HepG2 (cell line): ENCODE results near the gene GJC1. TPM values are rescaled to one million over a fixed set of nuclear protein-coding genes. Genes with fewer than 3 reads are reported as not detected.

Source experiments
- BRD4 ChIP-seq: sonication (generic); formaldehyde crosslinking; IDR thresholded peaks from 2 replicates; pipeline ENCODE4 v1.4.0; 2020; ENCODE audit warnings: missing genetic modification reagents
- GABPA ChIP-seq, 2 experiments: IDR thresholded peaks; 2 replicates each; pipeline ENCODE4 v1.6.1; 2011 to 2016; ENCODE audit warnings: low read depth in 2 of 2, low read length in 1 of 2, missing biosample characterization in 1 of 2, missing genetic modification characterization in 1 of 2
- HOXA3 ChIP-seq: sonication (generic); formaldehyde crosslinking; IDR thresholded peaks from 2 replicates; pipeline ENCODE4 v1.5.0; 2020; ENCODE audit warnings: missing genetic modification reagents
- IRF2 ChIP-seq: IDR thresholded peaks from 2 replicates; pipeline ENCODE4 v1.6.1; 2018; ENCODE audit warnings: missing genetic modification reagents, missing compliant biosample characterization
- MBD4 ChIP-seq: IDR thresholded peaks from 2 replicates; pipeline ENCODE4 v1.6.1; 2012; ENCODE audit warnings: low read length, inconsistent platforms, borderline replicate concordance
- NR2F2 ChIP-seq: IDR thresholded peaks from 2 replicates; pipeline ENCODE4 v1.6.1; 2012; ENCODE audit warnings: low read depth, inconsistent platforms, borderline replicate concordance
- SOX6 ChIP-seq, 2 experiments: fragments of 450-650 bp in 1 of 2; sonication (generic) in 1 of 2; formaldehyde crosslinking in 1 of 2; IDR thresholded peaks; 2 replicates each; pipeline versions ENCODE4 v1.4.0 to v1.6.1; 2017 to 2020; ENCODE audit warnings: antibody characterized with exemption in 1 of 2, mild to moderate bottlenecking in 1 of 2, missing genetic modification reagents in 1 of 2
- YEATS4 ChIP-seq: sonication (generic); formaldehyde crosslinking; IDR thresholded peaks from 2 replicates; pipeline ENCODE4 v1.4.0; 2020; ENCODE audit warnings: missing genetic modification reagents, borderline replicate concordance
- ZNF331 ChIP-seq: sonication (generic); formaldehyde crosslinking; IDR thresholded peaks from 2 replicates; pipeline ENCODE4 v1.4.0; 2020; ENCODE audit warnings: missing genetic modification reagents
- ZNF468 ChIP-seq: sonication (generic); formaldehyde crosslinking; IDR thresholded peaks from 2 replicates; pipeline ENCODE4 v1.8.0; 2022; ENCODE audit warnings: mild to moderate bottlenecking, moderate library complexity, missing genetic modification reagents
- ZNF501 ChIP-seq: sonication (generic); formaldehyde crosslinking; IDR thresholded peaks from 2 replicates; pipeline ENCODE4 v1.5.1; 2020; ENCODE audit warnings: mild to moderate bottlenecking, moderate library complexity, missing genetic modification reagents
- ZNF557 ChIP-seq: sonication (generic); formaldehyde crosslinking; IDR thresholded peaks from 2 replicates; pipeline ENCODE4 v1.4.0; 2020; ENCODE audit warnings: missing genetic modification reagents
- ZNF605 ChIP-seq: sonication (generic); formaldehyde crosslinking; IDR thresholded peaks from 2 replicates; pipeline ENCODE4 v1.8.0; 2022; ENCODE audit warnings: mild to moderate bottlenecking, missing genetic modification reagents
- ZNF761 ChIP-seq: sonication (generic); formaldehyde crosslinking; conservative IDR thresholded peaks from 2 replicates; pipeline ENCODE4 v1.4.0; 2020; ENCODE audit warnings: mild to moderate bottlenecking, missing genetic modification reagents
- polyA plus RNA-seq, 8 experiments: library from polyadenylated mRNA; depleted of rRNA in 3 of 8; stranded (reverse) in 7 of 8; unstranded in 1 of 8; fragments of >200 nt; fragmentation: Illumina TruSeq in 4 of 8; extraction: Trizol in 4 of 8; gene quantifications; 2 replicates each; pipeline versions ENCODE4 v1.2.1 to v1.2.3, GENCODE V29; 2011 to 2016; ENCODE audit warnings: low read depth in 4 of 8, missing spikeins in 1 of 8, mixed read lengths in 1 of 8; ENCODE audit not compliant: insufficient read depth in 1 of 8
- total RNA-seq, 5 experiments: library from RNA; depleted of rRNA; stranded (reverse); fragments of >200 nt; fragmentation: Illumina TruSeq; extraction: Trizol; gene quantifications; 2 replicates each; pipeline ENCODE4 v1.2.3, GENCODE V29; 2016; ENCODE audit warnings: low read depth in 1 of 5
- TF ChIP-seq, protein P1 (sequence below): sonication (generic); formaldehyde crosslinking; IDR thresholded peaks from 2 replicates; pipeline ENCODE4 v1.4.0; 2020; ENCODE audit warnings: missing genetic modification reagents
- TF ChIP-seq, protein P2 (sequence below): sonication (generic); formaldehyde crosslinking; IDR thresholded peaks from 2 replicates; pipeline ENCODE4 v1.9.0; 2021; ENCODE audit warnings: missing genetic modification reagents, borderline replicate concordance
- TF ChIP-seq, protein P3 (sequence below): IDR thresholded peaks from 2 replicates; pipeline ENCODE4 v1.4.0; 2020; ENCODE audit warnings: mild to moderate bottlenecking, missing genetic modification reagents
- TF ChIP-seq, protein P4 (sequence below): sonication (generic); formaldehyde crosslinking; IDR thresholded peaks from 2 replicates; pipeline ENCODE4 v1.8.0; 2022; ENCODE audit warnings: mild to moderate bottlenecking, missing genetic modification reagents, borderline replicate concordance

Gene GJC1
- total and polyA plus RNA-seq, 2 of the 13 experiments (the other 11 are each of a cell fraction or from before 2014, with no cell fraction given) = 1.7 TPM

DNA sequence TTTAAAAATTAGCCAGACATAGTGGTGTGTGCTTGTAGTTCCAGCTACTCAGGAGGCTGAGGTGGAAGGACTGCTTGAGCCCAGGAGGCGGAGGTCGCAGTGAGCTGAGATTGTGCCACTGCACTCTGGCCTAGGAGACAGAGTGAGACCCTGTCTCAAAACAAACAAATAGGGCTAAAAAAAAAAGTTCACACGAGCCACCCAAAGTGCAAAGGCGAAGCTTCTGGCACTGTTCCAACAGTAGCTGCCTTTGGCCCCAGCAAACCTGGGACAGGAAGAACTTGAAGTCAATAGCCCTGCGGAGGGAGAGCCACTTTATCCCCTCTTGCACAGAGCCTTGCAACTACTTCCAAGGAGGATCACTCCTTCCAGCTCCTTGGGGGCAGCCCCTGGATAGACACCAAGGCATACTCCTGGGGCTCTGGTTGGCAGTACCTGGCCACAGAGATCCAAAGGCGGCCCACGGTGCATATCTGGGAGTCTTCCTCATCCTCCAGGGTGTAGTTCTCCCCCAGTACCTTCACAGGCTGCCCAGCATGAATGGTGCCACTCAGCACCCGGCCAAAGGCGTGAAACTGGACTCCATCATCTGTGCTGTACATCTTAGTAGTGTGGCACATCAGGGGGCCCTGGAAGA lies 32.3 kb upstream of the GJC1 start (continued):
- TF ChIP-seq, protein P1, sequence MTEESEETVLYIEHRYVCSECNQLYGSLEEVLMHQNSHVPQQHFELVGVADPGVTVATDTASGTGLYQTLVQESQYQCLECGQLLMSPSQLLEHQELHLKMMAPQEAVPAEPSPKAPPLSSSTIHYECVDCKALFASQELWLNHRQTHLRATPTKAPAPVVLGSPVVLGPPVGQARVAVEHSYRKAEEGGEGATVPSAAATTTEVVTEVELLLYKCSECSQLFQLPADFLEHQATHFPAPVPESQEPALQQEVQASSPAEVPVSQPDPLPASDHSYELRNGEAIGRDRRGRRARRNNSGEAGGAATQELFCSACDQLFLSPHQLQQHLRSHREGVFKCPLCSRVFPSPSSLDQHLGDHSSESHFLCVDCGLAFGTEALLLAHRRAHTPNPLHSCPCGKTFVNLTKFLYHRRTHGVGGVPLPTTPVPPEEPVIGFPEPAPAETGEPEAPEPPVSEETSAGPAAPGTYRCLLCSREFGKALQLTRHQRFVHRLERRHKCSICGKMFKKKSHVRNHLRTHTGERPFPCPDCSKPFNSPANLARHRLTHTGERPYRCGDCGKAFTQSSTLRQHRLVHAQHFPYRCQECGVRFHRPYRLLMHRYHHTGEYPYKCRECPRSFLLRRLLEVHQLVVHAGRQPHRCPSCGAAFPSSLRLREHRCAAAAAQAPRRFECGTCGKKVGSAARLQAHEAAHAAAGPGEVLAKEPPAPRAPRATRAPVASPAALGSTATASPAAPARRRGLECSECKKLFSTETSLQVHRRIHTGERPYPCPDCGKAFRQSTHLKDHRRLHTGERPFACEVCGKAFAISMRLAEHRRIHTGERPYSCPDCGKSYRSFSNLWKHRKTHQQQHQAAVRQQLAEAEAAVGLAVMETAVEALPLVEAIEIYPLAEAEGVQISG = peak; percentile 30; the same call in 1 of the 2 replicates
- TF ChIP-seq SOX6 (IDR thresholded peaks at IDR 0.05) = no peak
- peak; percentile 30; the same call in 1 of the 2 replicates for TF ChIP-seq SOX6 (CRISPR knock-in tag; IDR thresholded peaks at IDR 0.05)
- TF ChIP-seq ZNF501 (CRISPR knock-in tag) = 0 out of 2 replicates have a peak, but pooled peaks have one; percentile 27
- TF ChIP-seq ZNF468 (CRISPR knock-in tag) = no peak
- 0 out of 2 replicates have a peak, but pooled peaks have one; percentile 47 for TF ChIP-seq NR2F2
- TF ChIP-seq, protein P2, sequence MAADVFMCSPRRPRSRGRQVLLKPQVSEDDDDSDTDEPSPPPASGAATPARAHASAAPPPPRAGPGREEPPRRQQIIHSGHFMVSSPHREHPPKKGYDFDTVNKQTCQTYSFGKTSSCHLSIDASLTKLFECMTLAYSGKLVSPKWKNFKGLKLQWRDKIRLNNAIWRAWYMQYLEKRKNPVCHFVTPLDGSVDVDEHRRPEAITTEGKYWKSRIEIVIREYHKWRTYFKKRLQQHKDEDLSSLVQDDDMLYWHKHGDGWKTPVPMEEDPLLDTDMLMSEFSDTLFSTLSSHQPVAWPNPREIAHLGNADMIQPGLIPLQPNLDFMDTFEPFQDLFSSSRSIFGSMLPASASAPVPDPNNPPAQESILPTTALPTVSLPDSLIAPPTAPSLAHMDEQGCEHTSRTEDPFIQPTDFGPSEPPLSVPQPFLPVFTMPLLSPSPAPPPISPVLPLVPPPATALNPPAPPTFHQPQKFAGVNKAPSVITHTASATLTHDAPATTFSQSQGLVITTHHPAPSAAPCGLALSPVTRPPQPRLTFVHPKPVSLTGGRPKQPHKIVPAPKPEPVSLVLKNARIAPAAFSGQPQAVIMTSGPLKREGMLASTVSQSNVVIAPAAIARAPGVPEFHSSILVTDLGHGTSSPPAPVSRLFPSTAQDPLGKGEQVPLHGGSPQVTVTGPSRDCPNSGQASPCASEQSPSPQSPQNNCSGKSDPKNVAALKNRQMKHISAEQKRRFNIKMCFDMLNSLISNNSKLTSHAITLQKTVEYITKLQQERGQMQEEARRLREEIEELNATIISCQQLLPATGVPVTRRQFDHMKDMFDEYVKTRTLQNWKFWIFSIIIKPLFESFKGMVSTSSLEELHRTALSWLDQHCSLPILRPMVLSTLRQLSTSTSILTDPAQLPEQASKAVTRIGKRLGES (CRISPR knock-in tag) = no peak
- TF ChIP-seq BRD4 (CRISPR knock-in tag) = no peak
- TF ChIP-seq YEATS4 = no peak
- TF ChIP-seq, protein P3, sequence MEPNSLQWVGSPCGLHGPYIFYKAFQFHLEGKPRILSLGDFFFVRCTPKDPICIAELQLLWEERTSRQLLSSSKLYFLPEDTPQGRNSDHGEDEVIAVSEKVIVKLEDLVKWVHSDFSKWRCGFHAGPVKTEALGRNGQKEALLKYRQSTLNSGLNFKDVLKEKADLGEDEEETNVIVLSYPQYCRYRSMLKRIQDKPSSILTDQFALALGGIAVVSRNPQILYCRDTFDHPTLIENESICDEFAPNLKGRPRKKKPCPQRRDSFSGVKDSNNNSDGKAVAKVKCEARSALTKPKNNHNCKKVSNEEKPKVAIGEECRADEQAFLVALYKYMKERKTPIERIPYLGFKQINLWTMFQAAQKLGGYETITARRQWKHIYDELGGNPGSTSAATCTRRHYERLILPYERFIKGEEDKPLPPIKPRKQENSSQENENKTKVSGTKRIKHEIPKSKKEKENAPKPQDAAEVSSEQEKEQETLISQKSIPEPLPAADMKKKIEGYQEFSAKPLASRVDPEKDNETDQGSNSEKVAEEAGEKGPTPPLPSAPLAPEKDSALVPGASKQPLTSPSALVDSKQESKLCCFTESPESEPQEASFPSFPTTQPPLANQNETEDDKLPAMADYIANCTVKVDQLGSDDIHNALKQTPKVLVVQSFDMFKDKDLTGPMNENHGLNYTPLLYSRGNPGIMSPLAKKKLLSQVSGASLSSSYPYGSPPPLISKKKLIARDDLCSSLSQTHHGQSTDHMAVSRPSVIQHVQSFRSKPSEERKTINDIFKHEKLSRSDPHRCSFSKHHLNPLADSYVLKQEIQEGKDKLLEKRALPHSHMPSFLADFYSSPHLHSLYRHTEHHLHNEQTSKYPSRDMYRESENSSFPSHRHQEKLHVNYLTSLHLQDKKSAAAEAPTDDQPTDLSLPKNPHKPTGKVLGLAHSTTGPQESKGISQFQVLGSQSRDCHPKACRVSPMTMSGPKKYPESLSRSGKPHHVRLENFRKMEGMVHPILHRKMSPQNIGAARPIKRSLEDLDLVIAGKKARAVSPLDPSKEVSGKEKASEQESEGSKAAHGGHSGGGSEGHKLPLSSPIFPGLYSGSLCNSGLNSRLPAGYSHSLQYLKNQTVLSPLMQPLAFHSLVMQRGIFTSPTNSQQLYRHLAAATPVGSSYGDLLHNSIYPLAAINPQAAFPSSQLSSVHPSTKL (CRISPR knock-in tag) = 0 out of 2 replicates have a peak, but pooled peaks have one; percentile 20
- no peak for TF ChIP-seq ZNF557 (CRISPR knock-in tag)
- TF ChIP-seq, protein P4, sequence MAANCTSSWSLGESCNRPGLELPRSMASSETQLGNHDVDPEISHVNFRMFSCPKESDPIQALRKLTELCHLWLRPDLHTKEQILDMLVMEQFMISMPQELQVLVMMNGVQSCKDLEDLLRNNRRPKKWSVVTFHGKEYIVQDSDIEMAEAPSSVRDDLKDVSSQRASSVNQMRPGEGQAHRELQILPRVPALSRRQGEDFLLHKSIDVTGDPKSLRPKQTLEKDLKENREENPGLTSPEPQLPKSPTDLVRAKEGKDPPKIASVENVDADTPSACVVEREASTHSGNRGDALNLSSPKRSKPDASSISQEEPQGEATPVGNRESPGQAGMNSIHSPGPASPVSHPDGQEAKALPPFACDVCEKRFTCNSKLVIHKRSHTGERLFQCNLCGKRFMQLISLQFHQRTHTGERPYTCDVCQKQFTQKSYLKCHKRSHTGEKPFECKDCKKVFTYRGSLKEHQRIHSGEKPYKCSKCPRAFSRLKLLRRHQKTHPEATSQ = no peak; the same call in 1 of the 2 replicates
- TF ChIP-seq ZNF761 (CRISPR knock-in tag) = 0 out of 2 replicates have a peak, but pooled peaks have one; percentile 23
- TF ChIP-seq MBD4 = no peak
- peak; percentile 32 for TF ChIP-seq ZNF605
- no peak for TF ChIP-seq GABPA (IDR thresholded peaks at IDR 0.05; ENCODE audit: low read depth, low read length)
- peak; percentile 32; the same call in 1 of the 2 replicates for TF ChIP-seq GABPA (CRISPR knock-in tag; IDR thresholded peaks at IDR 0.05; ENCODE audit: low read depth)
- TF ChIP-seq HOXA3 = peak; percentile 38; the same call in 1 of the 2 replicates
- no peak for TF ChIP-seq ZNF331 (CRISPR knock-in tag)
- TF ChIP-seq IRF2 (CRISPR knock-in tag) = peak; percentile 50; the same call in 1 of the 2 replicates
